ENCODE results near the gene ATP2B2.
A peak's percentile ranks its signal among the peaks of the same experiment; 100 is the strongest.
"Not testable (repeated sequence)": the region's sequence is repeated elsewhere in the genome, so short reads cannot be mapped to it uniquely, and the experiment has no call there.

ATP2B2 gene

DNA sequence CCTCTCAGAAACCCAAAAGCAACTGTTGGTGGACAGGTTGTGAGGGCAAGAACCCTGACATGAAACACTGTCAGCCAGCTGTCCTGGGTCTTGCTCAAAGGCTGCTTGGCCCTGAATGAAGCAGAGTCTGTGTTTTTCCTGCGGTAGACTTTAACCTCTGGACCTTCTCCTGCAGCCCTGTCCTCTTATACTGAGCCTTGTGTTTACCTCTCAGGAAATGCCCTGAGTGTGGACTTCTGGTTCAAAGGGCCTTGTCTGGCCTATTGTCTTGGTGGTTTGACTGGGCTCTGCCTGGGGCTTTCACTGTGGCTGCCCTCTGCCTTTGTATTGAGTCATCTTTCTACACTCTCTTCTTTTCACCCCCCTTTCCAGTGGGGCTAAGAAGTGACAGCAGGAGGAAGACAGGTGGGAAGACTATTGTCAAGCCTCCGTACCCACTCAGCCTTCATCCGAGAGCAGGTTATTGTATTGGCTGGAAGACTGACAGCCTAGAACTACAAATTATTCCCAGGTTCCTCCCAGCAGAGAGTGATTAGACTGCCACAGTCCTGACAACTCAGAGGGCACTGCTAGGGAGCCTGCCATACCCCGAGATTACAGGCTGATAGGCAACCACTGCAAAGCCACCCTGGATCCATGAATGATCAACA, 187.9 kb downstream of the ATP2B2 start:
- DNase-seq, result no peak

GRCh38 chr3:10315771-10316344, 189.5 kb downstream of the ATP2B2 start:
- no peak for DNase-seq

DNA sequence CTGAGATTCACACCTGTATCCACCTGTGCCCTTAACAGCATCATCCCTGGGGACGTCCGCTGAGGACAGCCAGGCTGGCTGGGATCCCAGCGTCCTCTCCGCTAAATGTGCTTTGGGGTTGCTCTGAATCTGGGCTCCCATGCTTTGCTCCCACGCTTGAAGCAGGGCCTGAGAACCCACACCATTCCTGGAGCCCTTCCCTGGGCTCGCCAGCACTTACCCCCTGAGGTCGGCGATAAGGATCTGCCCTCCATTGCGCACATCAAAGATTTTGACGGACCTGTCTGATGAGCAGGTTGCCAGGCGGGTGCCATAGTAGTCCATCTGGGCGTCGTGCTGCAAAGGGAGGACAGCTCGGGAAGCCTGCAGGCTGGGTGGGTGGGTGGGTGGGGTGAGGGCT, 190.3 kb downstream of the ATP2B2 start:
- no peak for DNase-seq

- DNase-seq, result no peak
Observed at GRCh38 chr3:10312861-10313260, 192.5 kb downstream of the ATP2B2 start.

- no peak for DNase-seq
Observed at GRCh38 chr3:10312391-10312790, 193.0 kb downstream of the ATP2B2 start.

DNA sequence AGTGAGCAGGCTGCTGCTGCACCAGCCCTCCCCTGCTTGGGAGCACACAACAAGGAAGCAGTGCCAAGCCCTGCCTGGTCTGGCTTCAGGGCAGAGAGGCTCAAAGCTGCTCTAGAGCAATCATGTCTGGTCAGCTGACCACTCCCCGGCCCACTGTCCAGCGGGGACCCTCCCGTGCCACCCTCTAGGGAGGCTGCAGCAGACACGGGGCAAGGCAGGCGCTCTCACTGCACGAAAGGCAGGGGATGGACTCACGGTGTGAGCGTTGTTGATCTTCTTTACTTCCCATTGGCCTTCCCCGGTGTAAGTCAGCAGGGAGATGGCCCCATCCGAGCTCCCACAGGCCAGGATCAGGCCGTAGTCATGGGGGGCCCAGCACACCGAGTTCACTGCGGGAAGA, 193.7 kb downstream of the ATP2B2 start:
- no peak for DNase-seq

DNA sequence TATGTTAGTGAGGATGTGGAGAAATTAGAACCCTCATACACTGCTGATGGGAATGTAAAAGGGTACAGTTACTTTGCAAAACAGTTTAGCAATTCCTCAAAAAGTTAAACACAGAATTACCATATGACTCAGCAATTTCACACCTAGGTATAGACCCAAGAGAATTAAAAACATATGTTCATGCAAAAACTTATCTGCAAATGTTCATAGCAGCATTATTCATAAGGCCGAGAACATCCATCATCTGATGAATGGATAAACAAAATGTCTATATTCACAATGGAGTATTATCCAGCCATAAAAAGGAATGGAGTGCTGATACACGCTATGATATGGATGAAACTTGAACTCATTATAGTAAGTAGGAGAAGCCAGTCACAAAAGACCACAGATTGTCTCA, 194.8 kb downstream of the ATP2B2 start:
- DNase-seq, result peak; percentile 17

- DNase-seq, result no peak
Observed at GRCh38 chr3:10309736-10310135, 195.7 kb downstream of the ATP2B2 start.

- DNase-seq, result no peak
Observed at GRCh38 chr3:10308678-10309077, 196.7 kb downstream of the ATP2B2 start.

DNA sequence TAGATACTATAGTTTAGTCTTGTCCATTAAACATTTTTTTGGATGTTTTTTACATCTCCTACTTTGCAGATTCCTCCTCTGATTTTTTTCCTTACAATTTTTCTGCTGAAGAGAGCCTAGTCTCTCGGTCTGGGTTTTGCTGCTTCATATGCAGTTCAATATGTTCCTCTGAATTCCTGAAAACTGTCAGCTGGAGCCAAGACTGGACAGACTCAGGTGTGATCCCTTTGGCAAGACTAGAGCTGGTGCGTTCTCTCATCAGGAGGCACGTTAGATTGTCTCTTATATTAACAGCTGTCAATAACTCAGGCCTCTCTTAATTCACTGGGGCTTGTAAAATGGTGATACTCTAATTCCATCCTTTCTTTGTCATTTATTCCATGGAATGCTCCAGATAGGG, 199.2 kb downstream of the ATP2B2 start:
- DNase-seq, result no peak

DNA sequence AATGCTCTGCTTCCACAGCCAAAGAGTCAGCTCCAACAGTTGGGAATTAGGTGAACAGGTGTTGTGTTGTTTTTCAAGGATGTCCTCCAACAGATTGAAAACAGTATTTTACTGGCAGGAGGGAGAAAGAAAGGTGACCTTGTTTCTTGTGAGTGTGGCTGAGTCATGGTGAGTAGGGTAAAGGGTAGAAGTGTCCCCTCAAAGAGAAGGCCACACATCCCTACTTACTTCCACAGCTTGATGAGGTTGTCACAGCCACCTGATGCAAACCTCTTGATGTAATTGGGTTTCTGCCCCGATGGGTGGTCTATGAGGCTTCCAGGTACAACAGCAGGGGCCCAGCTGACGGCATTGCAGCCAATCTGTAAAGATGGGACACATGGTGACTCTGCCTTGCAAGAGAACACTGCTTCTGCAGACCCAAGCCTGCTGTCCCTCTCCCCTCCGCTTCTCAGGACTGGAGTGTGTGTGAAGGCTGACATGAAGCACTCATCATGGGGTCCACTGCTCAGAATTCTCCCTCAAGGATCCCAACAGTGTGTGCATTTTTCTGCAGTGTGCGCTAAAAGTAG, 200.0 kb downstream of the ATP2B2 start:
- no peak for DNase-seq

- DNase-seq, result no peak
Observed at GRCh38 chr3:10304905-10305304, 200.5 kb downstream of the ATP2B2 start.

GRCh38 chr3:10303785-10304184, 201.6 kb downstream of the ATP2B2 start:
- no peak for DNase-seq

- DNase-seq, result no peak
Observed at GRCh38 chr3:10303105-10303504, 202.3 kb downstream of the ATP2B2 start.

DNA sequence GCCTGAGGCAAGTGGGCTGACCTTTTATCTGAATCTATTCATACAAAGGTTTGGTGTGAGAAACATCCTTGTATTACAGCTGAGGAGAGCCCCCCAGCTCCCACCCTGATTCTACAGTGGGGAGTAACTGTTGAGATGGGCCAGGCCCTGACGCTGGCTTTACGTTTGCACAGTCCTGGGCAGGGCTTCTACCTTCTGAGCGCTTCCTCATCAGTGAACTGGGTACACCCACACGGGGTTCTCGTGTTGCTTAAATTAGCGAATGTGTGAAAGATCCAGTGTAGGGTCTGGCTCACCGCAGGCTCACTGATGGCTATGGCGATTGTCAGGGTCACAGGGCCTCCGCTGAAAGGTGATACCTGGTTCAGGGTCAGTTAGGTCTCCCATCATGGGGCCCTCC, 205.3 kb downstream of the ATP2B2 start:
- no peak for DNase-seq

DNA sequence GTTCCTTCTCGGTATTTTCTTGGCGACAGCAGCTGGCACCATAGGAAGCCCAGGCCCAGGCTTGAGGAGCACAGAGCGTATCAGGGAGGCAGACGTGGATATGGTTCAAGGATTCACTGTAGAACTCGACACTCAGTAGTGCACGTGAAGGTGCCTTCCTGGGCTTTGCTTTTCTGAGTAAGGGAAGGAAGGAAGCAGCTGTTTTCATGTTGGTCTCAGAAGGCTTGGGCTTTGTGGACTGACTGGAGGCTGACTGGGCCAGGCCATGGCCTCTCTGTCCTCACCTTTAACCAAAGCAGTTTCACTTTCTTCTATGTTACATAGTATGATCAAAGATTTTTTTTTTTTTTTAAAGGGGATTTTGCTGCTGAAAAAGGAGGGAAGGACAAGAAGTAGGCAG, 205.7 kb downstream of the ATP2B2 start:
- DNase-seq, result no peak

DNA sequence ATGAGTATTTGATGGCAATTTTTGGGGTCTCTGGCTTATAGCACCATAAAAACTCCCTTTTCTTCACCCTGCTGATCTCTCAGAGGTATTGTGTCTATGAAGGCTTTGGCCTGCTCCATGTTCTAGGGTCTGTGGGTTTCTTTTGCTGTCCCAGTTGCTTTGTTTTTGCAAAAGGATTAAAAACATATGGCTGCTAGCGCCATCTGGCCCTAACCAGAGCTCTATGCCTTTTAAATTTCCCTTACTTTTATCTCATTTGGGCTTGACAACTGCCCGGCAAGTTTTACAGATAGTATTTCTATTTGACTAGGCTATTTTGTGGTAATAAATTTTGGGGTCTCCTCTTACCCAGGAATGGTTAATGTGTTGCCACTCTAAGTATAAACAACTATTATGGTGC, 206.2 kb downstream of the ATP2B2 start:
- DNase-seq, result no peak

- not testable (repeated sequence) for DNase-seq
Observed at GRCh38 chr3:10298064-10298463, 207.3 kb downstream of the ATP2B2 start.

GRCh38 chr3:10294030-10294586, 211.3 kb downstream of the ATP2B2 start:
- no peak for DNase-seq

DNA sequence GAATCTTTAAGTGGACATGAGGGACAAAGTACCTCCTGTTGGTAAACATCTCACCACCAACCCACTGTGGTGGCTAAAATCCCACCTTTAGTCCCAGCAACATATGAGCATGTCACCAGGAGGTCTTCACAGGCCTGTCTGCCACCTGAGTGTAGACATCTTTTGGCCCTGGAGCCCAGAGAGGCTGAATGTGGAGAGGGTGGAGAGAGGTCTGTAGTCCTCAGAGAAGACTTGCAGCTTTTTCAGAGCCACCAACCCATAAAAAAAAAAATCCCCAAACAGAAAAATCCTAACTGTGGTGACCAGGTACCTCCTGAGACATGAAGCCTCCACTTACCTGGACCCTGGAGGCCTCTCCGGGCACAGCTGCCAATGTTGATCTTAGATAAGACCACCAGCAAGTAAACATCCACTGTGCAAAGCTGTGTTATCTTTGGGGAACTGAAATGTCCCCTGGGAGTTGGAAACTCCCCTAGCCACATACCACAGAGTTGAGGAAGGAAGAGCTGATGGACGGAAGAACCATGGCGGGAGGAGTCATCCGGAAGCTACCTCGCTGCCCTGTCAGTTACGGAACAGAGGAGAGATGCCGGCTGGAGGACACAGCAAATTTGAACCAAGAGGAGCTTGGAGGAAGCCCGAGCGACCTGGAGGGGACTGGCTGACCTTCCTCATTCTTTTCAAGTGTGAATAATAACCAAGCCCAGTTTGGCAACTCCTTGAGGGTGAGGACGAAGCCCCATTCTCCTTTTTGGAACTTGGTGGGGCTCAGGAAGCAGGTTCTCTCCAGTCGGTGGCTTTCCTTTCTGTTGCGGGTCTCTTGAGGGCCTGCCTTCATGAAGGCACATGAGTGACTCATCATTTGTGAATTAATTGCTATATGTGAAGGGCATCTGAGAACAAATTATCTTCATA, 212.6 kb downstream of the ATP2B2 start, which contains the start of gene GHRL:
TSS of gene GHRL (minus strand) at position 443 of the 915 bp plus-strand sequence. CDS start 2,767 bp downstream, outside the sequence.
- no peak for DNase-seq

GRCh38 chr3:10291641-10292040, 213.7 kb downstream of the ATP2B2 start:
- DNase-seq, result no peak

DNA sequence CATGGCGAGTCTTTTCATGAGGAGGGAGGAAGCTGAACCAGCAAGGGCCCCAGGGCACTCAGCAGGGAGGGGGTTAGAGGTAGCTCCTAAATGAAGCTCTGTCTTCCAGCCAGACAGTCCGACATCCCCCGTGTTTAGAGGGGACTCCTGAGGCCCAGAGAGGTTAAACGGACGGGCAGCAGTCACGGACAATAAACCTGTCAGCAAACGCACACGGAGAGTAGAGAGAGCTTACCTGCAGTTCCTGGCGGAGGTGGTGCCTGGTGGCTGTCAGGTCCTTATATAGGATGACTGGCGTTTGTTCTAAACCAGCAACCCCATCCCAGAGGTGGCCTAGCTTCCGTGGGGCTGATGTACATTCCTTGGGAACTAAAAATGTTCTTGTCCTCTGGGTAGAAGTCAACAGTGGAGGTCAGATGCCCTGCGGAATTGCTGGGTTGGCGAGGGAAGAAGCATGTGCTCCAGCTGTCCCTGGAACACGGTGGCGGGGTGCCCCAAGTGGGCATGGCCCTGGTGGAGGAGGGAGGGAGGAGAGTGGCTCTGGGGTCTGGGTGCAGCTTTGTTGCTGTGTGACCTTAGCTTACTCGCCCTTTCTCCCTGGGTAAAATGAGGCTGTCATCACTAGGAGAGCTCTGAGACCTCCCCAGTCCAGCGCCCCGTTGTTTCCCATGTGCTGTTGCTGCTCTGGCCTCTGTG, 214.8 kb downstream of the ATP2B2 start:
- DNase-seq, result no peak
